Smooth muscle cell (in vitro differentiated cells): ENCODE data around the gene CENPN. TPM values are rescaled to one million over a fixed set of nuclear protein-coding genes. Genes with fewer than 3 reads are reported as not detected.
A peak's percentile ranks its signal among the peaks of the same experiment; 100 is the strongest.

Source experiments
- DNase-seq: peaks from one replicate; lab custom pipeline; 2025; ENCODE audit not compliant: unreplicated experiment; lab: John Stamatoyannopoulos, UW
- H2AFZ ChIP-seq: fragments of 200-600 bp; sonication (generic); 2 replicates; pipeline ENCODE4 v1.6.0; 2016; ENCODE audit warnings: antibody characterized with exemption, low read depth, mild to moderate bottlenecking
- H3F3A ChIP-seq: fragments of 200-600 bp; sonication (generic); 2 replicates; pipeline ENCODE4 v1.6.0; 2017; ENCODE audit warnings: antibody characterized with exemption, low read depth
- H3K27ac ChIP-seq: fragments of 200-600 bp; sonication (generic); 2 replicates; pipeline ENCODE4 v1.5.1; 2016; ENCODE audit warnings: low read depth, mild to moderate bottlenecking
- H3K27me3 ChIP-seq: fragments of 200-600 bp; sonication (generic); 2 replicates; pipeline ENCODE4 v1.6.1; 2016; ENCODE audit warnings: low read depth, mild to moderate bottlenecking
- H3K36me3 ChIP-seq: fragments of 200-600 bp; sonication (generic); 2 replicates; pipeline ENCODE4 v1.5.1; 2016; ENCODE audit warnings: low read depth
- H3K4me1 ChIP-seq: fragments of 200-600 bp; sonication (generic); 2 replicates; pipeline ENCODE4 v1.5.1; 2016; ENCODE audit warnings: low read depth
- H3K4me2 ChIP-seq: fragments of 200-600 bp; sonication (generic); 2 replicates; pipeline ENCODE4 v1.6.0; 2016; ENCODE audit warnings: mild to moderate bottlenecking
- H3K4me3 ChIP-seq: fragments of 200-600 bp; sonication (generic); 2 replicates; pipeline ENCODE4 v1.5.1; 2016; ENCODE audit warnings: mild to moderate bottlenecking
- H3K79me2 ChIP-seq: fragments of 200-600 bp; sonication (generic); 2 replicates; pipeline ENCODE4 v1.6.0; 2016; ENCODE audit warnings: low read depth, mild to moderate bottlenecking
- H3K9ac ChIP-seq: fragments of 200-600 bp; sonication (generic); 2 replicates; pipeline ENCODE4 v1.6.0; 2016; ENCODE audit warnings: low read depth
- H3K9me3 ChIP-seq: fragments of 200-600 bp; sonication (generic); replicated peaks from 2 replicates; pipeline ENCODE4 v1.5.1; 2016; ENCODE audit warnings: low read depth
- H4K20me1 ChIP-seq: fragments of 200-600 bp; sonication (generic); 2 replicates; pipeline ENCODE4 v1.6.0; 2016; ENCODE audit warnings: low read depth
- CTCF ChIP-seq: fragments of 200-600 bp; sonication (generic); IDR thresholded peaks from 2 replicates; pipeline ENCODE4 v1.5.1; 2017; ENCODE audit warnings: borderline replicate concordance, mild to moderate bottlenecking, antibody characterized with exemption; ENCODE audit not compliant: insufficient read depth, poor library complexity, severe bottlenecking
- WGBS: methylation state at CpG from one replicate; pipeline ENCODE4 v1.1.7; 2016; ENCODE audit warnings: low lambda C conversion rate; 5-methylcytosine and 5-hydroxymethylcytosine counted together
- polyA plus RNA-seq: library from polyadenylated mRNA; unstranded; fragments of >200 nt; fragmentation: Nextera tagmentation; extraction: Ambion mirVana; gene quantifications from 2 replicates; pipeline ENCODE4 v1.2.1, GENCODE V29; 2016
- total RNA-seq: library from RNA; depleted of rRNA; stranded (reverse); fragments of >200 nt; gene quantifications from 2 replicates; pipeline ENCODE4 v1.2.3, GENCODE V29; 2014

CENPN gene
- total and polyA plus RNA-seq, 2 experiments from 2014 or later = 18.8 to 25.1 TPM

- H3K27me3 ChIP-seq = no peaks in the 10 kb centered on the region
- no peak overlapping the region for H3K27ac ChIP-seq
- H3K9me3 ChIP-seq = no peaks in the 10 kb centered on the region
- H2AFZ ChIP-seq = no peak overlapping the region
- peaks cover 28% of the 10 kb centered on the region for H4K20me1 ChIP-seq
- H3K4me3 ChIP-seq = peak overlapping the region; percentile 30
- H3K79me2 ChIP-seq = peaks cover 68% of the 10 kb centered on the region
- no peak overlapping the region for H3K9ac ChIP-seq
- 87% methylated on average over 4 of the region's 4 CpGs for WGBS
- H3K4me2 ChIP-seq = no peak overlapping the region
- no peak for TF ChIP-seq CTCF
- H3K36me3 ChIP-seq = no peaks in the 10 kb centered on the region
- peaks cover 10% of the 10 kb centered on the region for H3K4me1 ChIP-seq
- no peak for DNase-seq
- H3F3A ChIP-seq = peaks cover 9% of the 10 kb centered on the region
Observed at GRCh38 chr16:80996688-80997138, 10.3 kb upstream of the CENPN start.

GRCh38 chr16:80997139-80997798 is 9.7 kb upstream of the CENPN start:
- Histone ChIP-seq H2AFZ (no peak overlapping the region), H3K27me3 (no peaks in the 10 kb centered on the region), H3K4me3 (peak overlapping the region; percentile 30), H3K9me3 (no peaks in the 10 kb centered on the region), H3K27ac (no peak overlapping the region), H3K36me3 (no peaks in the 10 kb centered on the region), H3K4me1 (peaks cover 10% of the 10 kb centered on the region), H3F3A (peaks cover 9% of the 10 kb centered on the region), H3K4me2 (no peak overlapping the region), H3K9ac (no peak overlapping the region), H4K20me1 (peaks cover 34% of the 10 kb centered on the region), H3K79me2 (peaks cover 73% of the 10 kb centered on the region)
- DNase-seq = no peak
- no peak for TF ChIP-seq CTCF
- 77% methylated on average over 9 of the region's 9 CpGs for WGBS

- H3F3A ChIP-seq = peaks cover 5% of the 10 kb centered on the region
- H3K36me3 ChIP-seq = no peaks in the 10 kb centered on the region
- no peak overlapping the region for H3K9ac ChIP-seq
- H3K4me3 ChIP-seq = no peak overlapping the region
- TF ChIP-seq CTCF = no peak
- H3K4me1 ChIP-seq = peaks cover 5% of the 10 kb centered on the region
- 98% methylated on average over 7 of the region's 7 CpGs for WGBS
- no peak for DNase-seq
- no peak overlapping the region for H3K27ac ChIP-seq
- no peaks in the 10 kb centered on the region for H3K9me3 ChIP-seq
- H2AFZ ChIP-seq = no peak overlapping the region
- no peaks in the 10 kb centered on the region for H3K27me3 ChIP-seq
- H3K79me2 ChIP-seq = peaks cover 81% of the 10 kb centered on the region
- H4K20me1 ChIP-seq = peaks cover 42% of the 10 kb centered on the region
- H3K4me2 ChIP-seq = no peak overlapping the region
Observed at GRCh38 chr16:80997964-80998620, 8.9 kb upstream of the CENPN start.
